GM12878 (cell line): ENCODE data around the gene PISD. TPM values are rescaled to one million over a fixed set of nuclear protein-coding genes. Genes with fewer than 3 reads are reported as not detected.

Experiments used
- BHLHE40 ChIP-seq, 2 experiments: fragments of 450-650 bp in 1 of 2; IDR thresholded peaks; 2 replicates each; pipeline ENCODE4 v1.6.1; 2011 to 2017; ENCODE audit warnings: low read depth in 2 of 2, borderline replicate concordance in 1 of 2, improper control_type of control experiment in 1 of 2, low read length in 1 of 2, mild to moderate bottlenecking in 1 of 2
- DPF2 ChIP-seq: fragments of 450-650 bp; IDR thresholded peaks from 2 replicates; pipeline ENCODE4 v1.6.1; 2017; ENCODE audit warnings: mild to moderate bottlenecking
- EP300 ChIP-seq, 2 experiments: fragments of 150-350 bp in 1 of 2; IDR thresholded peaks; 2 replicates each; pipeline ENCODE4 v1.6.1; 2011 to 2012; ENCODE audit warnings: low read depth in 2 of 2, low read length in 2 of 2, borderline replicate concordance in 1 of 2, improper control_type of control experiment in 1 of 2, inconsistent platforms in 1 of 2; ENCODE audit not compliant: control insufficient read depth in 1 of 2
- ESRRA ChIP-seq: IDR thresholded peaks from 2 replicates; pipeline ENCODE4 v1.6.1; 2012; ENCODE audit warnings: mild to moderate bottlenecking, low read length, improper control_type of control experiment
- GABPA ChIP-seq: IDR thresholded peaks from 2 replicates; pipeline ENCODE4 v1.6.1; 2014; ENCODE audit warnings: antibody characterized with exemption, low read depth, mild to moderate bottlenecking, inconsistent platforms
- HDGF ChIP-seq: fragments of 450-650 bp; IDR thresholded peaks from 2 replicates; pipeline ENCODE4 v1.6.1; 2016; ENCODE audit warnings: antibody characterized with exemption
- IRF3 ChIP-seq: fragments of 450-650 bp; IDR thresholded peaks from 2 replicates; pipeline ENCODE4 v1.6.1; 2014; ENCODE audit warnings: mild to moderate bottlenecking
- IRF5 ChIP-seq: fragments of 450-650 bp; IDR thresholded peaks from 2 replicates; pipeline ENCODE4 v1.6.1; 2017; ENCODE audit warnings: borderline replicate concordance
- KLF5 ChIP-seq: fragments of 450-650 bp; IDR thresholded peaks from 2 replicates; pipeline ENCODE4 v1.6.1; 2014; ENCODE audit warnings: mild to moderate bottlenecking; ENCODE audit not compliant: partially characterized antibody
- MEF2A ChIP-seq: IDR thresholded peaks from 2 replicates; pipeline ENCODE4 v1.6.1; 2011; ENCODE audit warnings: low read depth, mild to moderate bottlenecking, low read length, moderate library complexity; ENCODE audit not compliant: insufficient read depth
- MYC ChIP-seq: IDR thresholded peaks from 2 replicates; pipeline ENCODE4 v1.6.1; 2011; ENCODE audit warnings: mild to moderate bottlenecking, low read length, moderate library complexity, inconsistent platforms; ENCODE audit not compliant: insufficient read depth, insufficient replicate concordance, insufficient read length, severe bottlenecking
- NFYB ChIP-seq: IDR thresholded peaks from 2 replicates; pipeline ENCODE4 v1.6.1; 2011; ENCODE audit warnings: low read depth, mild to moderate bottlenecking, low read length, improper control_type of control experiment, moderate library complexity; ENCODE audit not compliant: insufficient read depth
- NR2C2 ChIP-seq: IDR thresholded peaks from 2 replicates; pipeline ENCODE4 v1.6.1; 2011; ENCODE audit warnings: borderline replicate concordance, low read depth; ENCODE audit not compliant: control insufficient read depth, insufficient read length
- POLR2A ChIP-seq: IDR thresholded peaks from 2 replicates; pipeline ENCODE4 v1.6.1; 2011; ENCODE audit warnings: low read depth, mild to moderate bottlenecking, low read length
- POLR2AphosphoS2 ChIP-seq: IDR thresholded peaks from 2 replicates; pipeline ENCODE4 v1.6.1; 2011; ENCODE audit warnings: low read depth, mild to moderate bottlenecking, low read length, improper control_type of control experiment, moderate library complexity
- RB1 ChIP-seq: fragments of 450-650 bp; formaldehyde crosslinking; IDR thresholded peaks from 2 replicates; pipeline ENCODE4 v1.6.1; 2017; ENCODE audit warnings: mild to moderate bottlenecking, borderline replicate concordance
- RCOR1 ChIP-seq: conservative IDR thresholded peaks from 2 replicates; pipeline ENCODE4 v1.6.1; 2012; ENCODE audit warnings: low read depth, low read length, improper control_type of control experiment
- SIN3A ChIP-seq: IDR thresholded peaks from 2 replicates; pipeline ENCODE4 v1.6.1; 2012; ENCODE audit warnings: low read depth, low read length, improper control_type of control experiment
- SMARCA5 ChIP-seq: fragments of 450-650 bp; IDR thresholded peaks from 2 replicates; pipeline ENCODE4 v1.6.1; 2017; ENCODE audit warnings: mild to moderate bottlenecking
- TCF7 ChIP-seq: IDR thresholded peaks from 2 replicates; pipeline ENCODE4 v1.6.1; 2014; ENCODE audit warnings: antibody characterized with exemption, borderline replicate concordance
- ZNF217 ChIP-seq: fragments of 450-650 bp; IDR thresholded peaks from 2 replicates; pipeline ENCODE4 v1.6.1; 2017; ENCODE audit warnings: antibody characterized with exemption, mild to moderate bottlenecking
- polyA plus RNA-seq, 11 experiments: library from polyadenylated mRNA; depleted of rRNA in 4 of 11; unstranded in 6 of 11; stranded (reverse) in 5 of 11; fragments of >200 nt; fragmentation: Nextera tagmentation in 4 of 11; fragmentation: Illumina TruSeq in 1 of 11; extraction: Ambion mirVana in 4 of 11; extraction: Trizol in 1 of 11; gene quantifications; 1 replicate in 1 of 11; 2 replicates in 10 of 11; pipeline versions ENCODE4 v1.2.1 to v1.2.3, GENCODE V29; 2011 to 2016; ENCODE audit warnings: inconsistent platforms in 2 of 11, missing spikeins in 2 of 11, low read depth in 1 of 11
- total RNA-seq, 4 experiments: library from RNA; depleted of rRNA in 3 of 4; stranded (reverse); fragments of >200 nt in 3 of 4; fragmentation: Illumina TruSeq in 1 of 4; extraction: Trizol in 1 of 4; gene quantifications; 2 replicates each; pipeline versions ENCODE4 v1.2.1 to v1.2.3, GENCODE V29; 2013 to 2021
- TF ChIP-seq, protein P1 (sequence below): fragments of 450-650 bp; formaldehyde crosslinking; IDR thresholded peaks from 2 replicates; pipeline ENCODE4 v1.4.0; 2020; ENCODE audit warnings: mild to moderate bottlenecking, moderate library complexity
- TF ChIP-seq, protein P2 (sequence below): fragments of 450-650 bp; IDR thresholded peaks from 2 replicates; pipeline ENCODE4 v1.6.1; 2017; ENCODE audit warnings: mild to moderate bottlenecking, low read depth, inconsistent platforms; ENCODE audit not compliant: poor library complexity, severe bottlenecking

PISD gene
- total and polyA plus RNA-seq, 10 of the 15 experiments (the other 5 are each of a cell fraction or from before 2014, with no cell fraction given): 25.8 to 62.7 (median 45.8) TPM

DNA sequence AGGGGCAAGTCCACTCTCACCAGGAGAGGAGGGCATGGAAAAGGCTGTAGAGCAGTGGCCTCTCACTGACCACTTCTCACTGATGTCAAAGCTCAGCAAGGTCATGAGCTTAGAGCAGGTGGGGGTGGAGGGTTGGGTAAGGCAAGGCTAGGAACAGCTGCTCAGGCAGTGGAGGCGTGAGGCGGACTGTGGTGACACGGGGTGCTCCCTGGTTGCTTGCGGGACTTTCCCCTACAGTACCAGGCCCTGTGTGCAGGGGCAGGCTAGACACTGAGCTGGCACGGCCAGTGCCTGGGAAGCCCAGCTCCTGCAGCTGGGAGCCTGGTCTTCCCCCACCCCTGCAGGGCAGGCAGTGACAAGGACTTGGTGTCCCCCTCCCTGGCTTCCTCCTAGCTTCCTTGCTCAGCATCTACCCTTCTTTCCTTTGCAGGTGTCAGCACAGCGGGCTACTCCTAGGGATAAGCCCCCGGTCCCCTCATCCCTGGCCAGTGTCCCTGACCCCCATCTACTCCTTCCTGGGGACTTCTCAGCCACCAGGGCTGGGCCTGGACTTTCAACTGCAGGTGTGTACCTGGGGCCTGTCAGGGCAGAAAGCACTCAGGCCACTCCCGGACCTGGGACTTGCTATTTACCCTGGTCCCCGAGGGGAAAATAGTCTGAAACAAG lies 45.6 kb downstream of the PISD start (continued):
- no peak for TF ChIP-seq EP300 (IDR thresholded peaks at IDR 0.05; ENCODE audit: borderline replicate concordance in 1 of 2, control insufficient read depth in 1 of 2, low read depth in 2 of 2, low read length in 2 of 2)
- TF ChIP-seq TCF7: no peak
- TF ChIP-seq POLR2A: peak; percentile 71
- no peak for TF ChIP-seq IRF3
- no peak for TF ChIP-seq SIN3A
- no peak for TF ChIP-seq SMARCA5
- TF ChIP-seq MEF2A: no peak
- TF ChIP-seq KLF5: no peak
- TF ChIP-seq ZNF217: no peak
- TF ChIP-seq DPF2: peak; percentile 47; the same call in 1 of the 2 replicates
- TF ChIP-seq RCOR1: no peak
- TF ChIP-seq RB1: no peak
- peak in 1 of 2 experiments; percentile 61; a peak in 2 of 4 replicates for TF ChIP-seq BHLHE40 (IDR thresholded peaks at IDR 0.05; ENCODE audit: borderline replicate concordance in 1 of 2, low read depth in 2 of 2, low read length in 1 of 2)
- no peak for TF ChIP-seq HDGF
- no peak for TF ChIP-seq IRF5
- TF ChIP-seq GABPA: no peak
- TF ChIP-seq, protein P1, sequence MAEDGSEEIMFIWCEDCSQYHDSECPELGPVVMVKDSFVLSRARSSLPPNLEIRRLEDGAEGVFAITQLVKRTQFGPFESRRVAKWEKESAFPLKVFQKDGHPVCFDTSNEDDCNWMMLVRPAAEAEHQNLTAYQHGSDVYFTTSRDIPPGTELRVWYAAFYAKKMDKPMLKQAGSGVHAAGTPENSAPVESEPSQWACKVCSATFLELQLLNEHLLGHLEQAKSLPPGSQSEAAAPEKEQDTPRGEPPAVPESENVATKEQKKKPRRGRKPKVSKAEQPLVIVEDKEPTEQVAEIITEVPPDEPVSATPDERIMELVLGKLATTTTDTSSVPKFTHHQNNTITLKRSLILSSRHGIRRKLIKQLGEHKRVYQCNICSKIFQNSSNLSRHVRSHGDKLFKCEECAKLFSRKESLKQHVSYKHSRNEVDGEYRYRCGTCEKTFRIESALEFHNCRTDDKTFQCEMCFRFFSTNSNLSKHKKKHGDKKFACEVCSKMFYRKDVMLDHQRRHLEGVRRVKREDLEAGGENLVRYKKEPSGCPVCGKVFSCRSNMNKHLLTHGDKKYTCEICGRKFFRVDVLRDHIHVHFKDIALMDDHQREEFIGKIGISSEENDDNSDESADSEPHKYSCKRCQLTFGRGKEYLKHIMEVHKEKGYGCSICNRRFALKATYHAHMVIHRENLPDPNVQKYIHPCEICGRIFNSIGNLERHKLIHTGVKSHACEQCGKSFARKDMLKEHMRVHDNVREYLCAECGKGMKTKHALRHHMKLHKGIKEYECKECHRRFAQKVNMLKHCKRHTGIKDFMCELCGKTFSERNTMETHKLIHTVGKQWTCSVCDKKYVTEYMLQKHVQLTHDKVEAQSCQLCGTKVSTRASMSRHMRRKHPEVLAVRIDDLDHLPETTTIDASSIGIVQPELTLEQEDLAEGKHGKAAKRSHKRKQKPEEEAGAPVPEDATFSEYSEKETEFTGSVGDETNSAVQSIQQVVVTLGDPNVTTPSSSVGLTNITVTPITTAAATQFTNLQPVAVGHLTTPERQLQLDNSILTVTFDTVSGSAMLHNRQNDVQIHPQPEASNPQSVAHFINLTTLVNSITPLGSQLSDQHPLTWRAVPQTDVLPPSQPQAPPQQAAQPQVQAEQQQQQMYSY (CRISPR knock-in tag): no peak
- no peak for TF ChIP-seq POLR2AphosphoS2
- no peak for TF ChIP-seq MYC
- no peak for TF ChIP-seq NFYB
- TF ChIP-seq, protein P2, sequence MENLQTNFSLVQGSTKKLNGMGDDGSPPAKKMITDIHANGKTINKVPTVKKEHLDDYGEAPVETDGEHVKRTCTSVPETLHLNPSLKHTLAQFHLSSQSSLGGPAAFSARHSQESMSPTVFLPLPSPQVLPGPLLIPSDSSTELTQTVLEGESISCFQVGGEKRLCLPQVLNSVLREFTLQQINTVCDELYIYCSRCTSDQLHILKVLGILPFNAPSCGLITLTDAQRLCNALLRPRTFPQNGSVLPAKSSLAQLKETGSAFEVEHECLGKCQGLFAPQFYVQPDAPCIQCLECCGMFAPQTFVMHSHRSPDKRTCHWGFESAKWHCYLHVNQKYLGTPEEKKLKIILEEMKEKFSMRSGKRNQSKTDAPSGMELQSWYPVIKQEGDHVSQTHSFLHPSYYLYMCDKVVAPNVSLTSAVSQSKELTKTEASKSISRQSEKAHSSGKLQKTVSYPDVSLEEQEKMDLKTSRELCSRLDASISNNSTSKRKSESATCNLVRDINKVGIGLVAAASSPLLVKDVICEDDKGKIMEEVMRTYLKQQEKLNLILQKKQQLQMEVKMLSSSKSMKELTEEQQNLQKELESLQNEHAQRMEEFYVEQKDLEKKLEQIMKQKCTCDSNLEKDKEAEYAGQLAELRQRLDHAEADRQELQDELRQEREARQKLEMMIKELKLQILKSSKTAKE: no peak
- no peak for TF ChIP-seq NR2C2
- TF ChIP-seq ESRRA: no peak
